Psoas muscle (tissue), 8 donors: ENCODE measurements around the gene LTC4S. TPM values are rescaled to one million over a fixed set of nuclear protein-coding genes. Genes with fewer than 3 reads are reported as not detected.

Experiments
- ATAC-seq, 4 donors: fragments of 200-7000 bp; cut with Tn5 transposase; one replicate each; pipeline ENCODE4 v1.9.1; 2020; ENCODE audit warnings: moderate library complexity in 3 of 4, mild to moderate bottlenecking in 2 of 4
- DNase-seq, 2 donors: peaks; one replicate each; pipeline ENCODE4 v3.0.0-alpha.2; 2020
- H3K27ac ChIP-seq: fragments of 200-600 bp; one replicate; pipeline ENCODE4 v1.8.0; 2022
- H3K27me3 ChIP-seq, 3 donors: fragments of 200-600 bp in 1 of 3; one replicate each; pipeline versions ENCODE4 v1.6.1 to v1.8.0; 2013 to 2022; ENCODE audit warnings: low read length in 2 of 3, mild to moderate bottlenecking in 2 of 3, moderate library complexity in 1 of 3; ENCODE audit not compliant: insufficient read depth in 3 of 3
- H3K36me3 ChIP-seq, 2 donors: fragments of 200-600 bp in 1 of 2; one replicate each; pipeline versions ENCODE4 v1.6.1 to v1.8.0; 2013 to 2022; ENCODE audit warnings: low read depth in 1 of 2, mild to moderate bottlenecking in 1 of 2, moderate library complexity in 1 of 2; ENCODE audit not compliant: insufficient read depth in 1 of 2
- H3K4me1 ChIP-seq: fragments of 200-600 bp; one replicate; pipeline ENCODE4 v1.8.0; 2022
- H3K4me3 ChIP-seq: fragments of 200-600 bp; one replicate; pipeline ENCODE4 v1.8.0; 2022; ENCODE audit warnings: mild to moderate bottlenecking
- H3K9me3 ChIP-seq: fragments of 200-600 bp; one replicate; pipeline ENCODE4 v1.8.0; 2022
- CTCF ChIP-seq: fragments of 200-600 bp; IDR thresholded peaks from one replicate; pipeline ENCODE4 v1.8.0; 2022; ENCODE audit warnings: antibody characterized with exemption
- WGBS, 3 donors: extraction: QIAGEN DNeasy Blood & Tissue Kit; methylation state at CpG; one replicate each; pipeline versions ENCODE4 v1.1.6 to v1.1.7; 2013; 5-methylcytosine and 5-hydroxymethylcytosine counted together
- intact Hi-C, 2 donors: fragments of 100-400 bp; cut with DNase I; formaldehyde crosslinking; loops; one replicate each; pipeline versions ENCODE4 v1.11.0 to v1.14.2; 2022
- polyA plus RNA-seq, 3 donors: library from polyadenylated mRNA; stranded (reverse); fragments of 200-250 nt; gene quantifications; one replicate each; pipeline ENCODE4 v1.2.3, GENCODE V29; 2013
- total RNA-seq, 4 donors: library from RNA; stranded (reverse); fragmentation: NEBNext Ultra II Directional in 2 of 4; extraction: Animal tissue kit (Norgen Biotek cat#: 25700) in 2 of 4; gene quantifications; one replicate each; pipeline versions ENCODE4 v1.2.1 to v1.2.4, GENCODE V29; 2021 to 2023
- donor health status: healthy with polysubstance abuse.
- donor health status: DM: no; HTN: no; CAD: no; lungs with moderate emphysema.
- donor health status: Bipolar disorder and iron deficiency.
- donor health status: healthy.
- donor health status: DM: yes; HTN: yes; CAD: no.
- donor health status: DM: no; HTN: no; CAD: no.
- donor health status: DM: no; HTN: no; CAD: no.
- donor health status: DM: yes; HTN: yes; CAD: no.

LTC4S gene
- total and polyA plus RNA-seq, 7 donors: 1.5 to 6.7 (median 2.2) TPM

DNA sequence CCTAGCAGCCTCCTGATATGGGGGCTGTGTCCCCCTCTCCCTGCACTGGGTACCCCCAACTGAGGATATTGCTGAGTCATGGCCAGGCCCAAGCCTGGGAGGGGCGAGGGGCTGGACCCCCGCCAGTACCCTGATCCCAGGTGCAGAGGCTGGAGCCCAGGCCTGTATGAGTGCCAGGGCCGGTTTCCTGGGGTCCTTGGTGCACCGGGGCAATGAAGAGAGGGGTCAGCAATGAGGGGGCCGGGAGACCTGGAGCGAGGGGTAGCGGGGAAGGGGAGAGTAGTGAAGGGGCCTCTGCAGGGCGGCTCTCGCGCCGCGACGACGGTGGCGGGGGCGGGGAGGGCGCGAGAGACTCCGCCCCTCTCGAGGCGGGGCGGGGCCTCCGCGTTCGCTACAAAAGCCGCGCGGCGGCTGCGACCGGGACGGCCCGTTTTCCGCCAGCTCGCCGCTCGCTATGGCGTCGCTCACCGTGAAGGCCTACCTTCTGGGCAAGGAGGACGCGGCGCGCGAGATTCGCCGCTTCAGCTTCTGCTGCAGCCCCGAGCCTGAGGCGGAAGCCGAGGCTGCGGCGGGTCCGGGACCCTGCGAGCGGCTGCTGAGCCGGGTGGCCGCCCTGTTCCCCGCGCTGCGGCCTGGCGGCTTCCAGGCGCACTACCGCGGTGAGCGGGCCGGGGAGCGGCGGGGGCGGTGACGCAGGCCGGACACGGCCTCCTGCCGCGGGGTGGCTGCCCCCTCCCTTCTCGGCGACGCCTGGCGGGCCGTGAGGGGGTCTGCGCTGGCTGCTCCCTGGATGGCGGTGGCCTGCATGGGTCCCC, 26.9 kb downstream of the LTC4S start, which contains the start of gene SQSTM1:
SQSTM1 (plus strand) TSS at position 423 of the 815 bp plus-strand sequence; CDS start at position 455, 32 bp downstream.
- H3K4me3 ChIP-seq: peak within 1 kb of the TSS; percentile 99
- DNase-seq (peak; percentile 85 to 92), ATAC-seq (peak; percentile 67 to 70 (median 68))
- TF ChIP-seq CTCF: no peak
- WGBS, 3 donors: 0 to 1% (median 0%) methylated on average over 42 to 81 of the region's 81 CpGs
- no peaks in the 10 kb centered on the region for H3K9me3 ChIP-seq
- intact Hi-C loops: no loop called here
- no peaks in the 10 kb centered on the region for H3K27me3 ChIP-seq
- peak within 1 kb of the TSS; percentile 100 for H3K27ac ChIP-seq
- peaks cover 7 to 40% of the 10 kb centered on the region in 2 donors for H3K36me3 ChIP-seq
- peaks cover 61% of the 10 kb centered on the region for H3K4me1 ChIP-seq

- ATAC-seq: peak; percentile 63 to 70 (median 68)
- H3K27ac ChIP-seq: peak overlapping the region; percentile 100
- H3K27me3 ChIP-seq: no peaks in the 10 kb centered on the region
- H3K4me3 ChIP-seq: peak overlapping the region; percentile 99
- intact Hi-C loops: no loop called here
- H3K4me1 ChIP-seq: peaks cover 68% of the 10 kb centered on the region
- peak; percentile 94 to 98 for DNase-seq
- H3K36me3 ChIP-seq: peaks cover 7 to 48% of the 10 kb centered on the region in 2 donors
- WGBS, 3 donors: 0 to 1% (median 0%) methylated on average over 49 to 54 of the region's 54 CpGs
- no peaks in the 10 kb centered on the region for H3K9me3 ChIP-seq
- TF ChIP-seq CTCF: no peak
Observed at GRCh38 chr5:179821298-179822058, 27.7 kb downstream of the LTC4S start.

GRCh38 chr5:179822059-179822432, 28.3 kb downstream of the LTC4S start:
- no peaks in the 10 kb centered on the region for H3K27me3 ChIP-seq
- DNase-seq (no peak), ATAC-seq (no peak)
- H3K36me3 ChIP-seq: peaks cover 9 to 54% of the 10 kb centered on the region in 2 donors
- intact Hi-C loops: no loop called here
- no peaks in the 10 kb centered on the region for H3K9me3 ChIP-seq
- H3K4me1 ChIP-seq: peaks cover 73% of the 10 kb centered on the region
- TF ChIP-seq CTCF: no peak
- H3K4me3 ChIP-seq: peak overlapping the region; percentile 99
- peak overlapping the region; percentile 100 for H3K27ac ChIP-seq
- 45 to 63% (median 52%) methylated on average over 3 of the region's 3 CpGs for WGBS, 3 donors

DNA sequence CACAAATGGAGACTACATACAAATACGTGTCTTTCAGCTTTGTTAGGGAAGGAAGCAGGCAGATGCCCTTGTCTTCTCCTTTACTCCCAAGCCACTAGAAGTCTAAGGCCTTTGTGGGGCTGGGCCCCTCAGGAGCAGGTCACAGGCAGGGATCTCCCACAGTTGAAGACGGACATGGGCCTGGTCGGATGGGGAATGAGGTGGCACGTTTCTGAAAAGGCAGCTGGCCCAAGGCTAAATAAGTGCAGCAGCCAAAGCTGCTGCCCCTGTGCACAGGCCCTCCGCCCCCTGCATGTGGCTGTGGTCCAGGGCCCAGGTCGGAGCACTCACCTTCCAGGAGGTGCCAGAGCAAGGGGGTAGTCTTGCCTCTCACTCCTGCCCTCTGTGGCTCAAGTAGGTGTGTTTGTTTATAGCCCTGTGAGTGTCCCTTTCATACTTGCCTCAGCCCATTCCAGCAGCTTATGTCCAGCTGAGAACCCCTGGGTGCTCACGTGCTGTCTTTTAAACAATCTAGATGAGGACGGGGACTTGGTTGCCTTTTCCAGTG, 28.7 kb downstream of the LTC4S start:
- H3K27me3 ChIP-seq: no peaks in the 10 kb centered on the region
- ATAC-seq (no peak), DNase-seq (no peak)
- TF ChIP-seq CTCF: no peak
- H3K9me3 ChIP-seq: no peaks in the 10 kb centered on the region
- WGBS, 3 donors: 26 to 51% (median 29%) methylated on average over 8 of the region's 8 CpGs
- H3K27ac ChIP-seq: peak overlapping the region; percentile 100
- H3K4me1 ChIP-seq: peaks cover 73% of the 10 kb centered on the region
- H3K36me3 ChIP-seq: peaks cover 10 to 59% of the 10 kb centered on the region in 2 donors
- peak overlapping the region; percentile 99 for H3K4me3 ChIP-seq
- intact Hi-C loops: no loop called here
